Measurements from ENCODE around the gene CCNB3.
"Not testable (repeated sequence)": the region's sequence is repeated elsewhere in the genome, so short reads cannot be mapped to it uniquely, and the experiment has no call there.

CCNB3 gene

GRCh38 chrX:50188859-50189600 lies 15.5 kb upstream of the CCNB3 start:
- 73% methylated on average over 9 of the region's 9 CpGs for WGBS
- no peak overlapping the region for H3K27ac ChIP-seq (ENCODE audit: low read depth, low read length)
- no peak overlapping the region for H3K4me3 ChIP-seq (ENCODE audit: low read length)
- no peaks in the 10 kb centered on the region for H3K36me3 ChIP-seq (ENCODE audit: insufficient read depth, low read length)
- no peak overlapping the region for H3K9ac ChIP-seq (ENCODE audit: low read depth, low read length)
- H3K9me3 ChIP-seq (ENCODE audit: insufficient read depth, low read depth, low read length), result no peaks in the 10 kb centered on the region
- H3K4me1 ChIP-seq (ENCODE audit: insufficient read depth, low read length), result peaks cover 19% of the 10 kb centered on the region
- H3K27me3 ChIP-seq (ENCODE audit: insufficient read depth, low read length), result no peaks in the 10 kb centered on the region

GRCh38 chrX:50198348-50198747 lies 6.2 kb upstream of the CCNB3 start:
- no peaks in the 10 kb centered on the region for H3K9me3 ChIP-seq (ENCODE audit: insufficient read depth, low read depth, low read length)
- H3K36me3 ChIP-seq (ENCODE audit: insufficient read depth, low read length), result no peaks in the 10 kb centered on the region
- H3K4me3 ChIP-seq (ENCODE audit: low read length), result no peak overlapping the region
- H3K4me1 ChIP-seq (ENCODE audit: insufficient read depth, low read length), result no peaks in the 10 kb centered on the region
- no peak overlapping the region for H3K27ac ChIP-seq (ENCODE audit: low read depth, low read length)
- 95% methylated on average over 4 of the region's 4 CpGs for WGBS
- no peaks in the 10 kb centered on the region for H3K27me3 ChIP-seq (ENCODE audit: insufficient read depth, low read length)
- H3K9ac ChIP-seq (ENCODE audit: low read depth, low read length), result no peak overlapping the region

GRCh38 chrX:50200907-50201306 lies 3.7 kb upstream of the CCNB3 start, which contains the start of gene AKAP4:
AKAP4 (minus strand) TSS chrX:50201007; CDS start chrX:50200889, 118 bp downstream.
- Histone ChIP-seq H3K9ac (ENCODE audit: low read depth, low read length) (no peak within 1 kb of the TSS), H3K27me3 (ENCODE audit: insufficient read depth, low read length) (no peaks in the 10 kb centered on the region), H3K4me3 (ENCODE audit: low read length) (no peak within 1 kb of the TSS), H3K36me3 (ENCODE audit: insufficient read depth, low read length) (no peaks in the 10 kb centered on the region), H3K9me3 (ENCODE audit: insufficient read depth, low read depth, low read length) (no peaks in the 10 kb centered on the region), H3K27ac (ENCODE audit: low read depth, low read length) (no peak within 1 kb of the TSS), H3K4me1 (ENCODE audit: insufficient read depth, low read length) (no peaks in the 10 kb centered on the region; the same call in 1 of the 2 replicates)
- 100% methylated on average over 1 of the region's 1 CpG for WGBS

- H3K4me3 ChIP-seq (ENCODE audit: low read length), result no peak overlapping the region
- no peaks in the 10 kb centered on the region for H3K9me3 ChIP-seq (ENCODE audit: insufficient read depth, low read depth, low read length)
- no peak overlapping the region for H3K27ac ChIP-seq (ENCODE audit: low read depth, low read length)
- no peaks in the 10 kb centered on the region; the same call in 1 of the 2 replicates for H3K4me1 ChIP-seq (ENCODE audit: insufficient read depth, low read length)
- H3K27me3 ChIP-seq (ENCODE audit: insufficient read depth, low read length), result no peaks in the 10 kb centered on the region
- WGBS, result 83% methylated on average over 3 of the region's 3 CpGs
- no peaks in the 10 kb centered on the region for H3K36me3 ChIP-seq (ENCODE audit: insufficient read depth, low read length)
- H3K9ac ChIP-seq (ENCODE audit: low read depth, low read length), result no peak overlapping the region
These were observed 2.0 kb upstream of the CCNB3 start for GRCh38 chrX:50202539-50202938.

- Histone ChIP-seq H3K27ac (ENCODE audit: low read depth, low read length) (no peak overlapping the region), H3K4me1 (ENCODE audit: insufficient read depth, low read length) (no peaks in the 10 kb centered on the region; the same call in 1 of the 2 replicates), H3K9ac (ENCODE audit: low read depth, low read length) (no peak overlapping the region), H3K27me3 (ENCODE audit: insufficient read depth, low read length) (no peaks in the 10 kb centered on the region), H3K36me3 (ENCODE audit: insufficient read depth, low read length) (no peaks in the 10 kb centered on the region), H3K4me3 (ENCODE audit: low read length) (no peak overlapping the region), H3K9me3 (ENCODE audit: insufficient read depth, low read depth, low read length) (no peaks in the 10 kb centered on the region)
- WGBS, result 94% methylated on average over 10 of the region's 11 CpGs
These were observed 2.2 kb downstream of the CCNB3 start for GRCh38 chrX:50206753-50207152.

- H3K27ac ChIP-seq (ENCODE audit: low read depth, low read length), result no peak overlapping the region
- no peaks in the 10 kb centered on the region for H3K27me3 ChIP-seq (ENCODE audit: insufficient read depth, low read length)
- H3K9ac ChIP-seq (ENCODE audit: low read depth, low read length), result no peak overlapping the region
- H3K9me3 ChIP-seq (ENCODE audit: insufficient read depth, low read depth, low read length), result no peaks in the 10 kb centered on the region
- WGBS, result 58% methylated on average over 4 of the region's 8 CpGs
- H3K4me1 ChIP-seq (ENCODE audit: insufficient read depth, low read length), result no peaks in the 10 kb centered on the region
- no peak overlapping the region for H3K4me3 ChIP-seq (ENCODE audit: low read length)
- H3K36me3 ChIP-seq (ENCODE audit: insufficient read depth, low read length), result no peaks in the 10 kb centered on the region
These were observed 6.9 kb downstream of the CCNB3 start for GRCh38 chrX:50211510-50211909.

- H3K27me3 ChIP-seq (ENCODE audit: insufficient read depth, low read length), result no peaks in the 10 kb centered on the region
These were observed 76.7 kb downstream of the CCNB3 start for GRCh38 chrX:50281253-50281652.

GRCh38 chrX:50327235-50327634 lies 122.7 kb downstream of the CCNB3 start:
- H3K27ac ChIP-seq (ENCODE audit: low read depth, low read length), result no peak overlapping the region
- no peaks in the 10 kb centered on the region for H3K36me3 ChIP-seq (ENCODE audit: insufficient read depth, low read length)
- H3K9me3 ChIP-seq (ENCODE audit: insufficient read depth, low read depth, low read length), result no peaks in the 10 kb centered on the region
- 80% methylated on average over 1 of the region's 2 CpGs for WGBS
- H3K4me3 ChIP-seq (ENCODE audit: low read length), result no peak overlapping the region
- no peak overlapping the region for H3K9ac ChIP-seq (ENCODE audit: low read depth, low read length)
- no peaks in the 10 kb centered on the region for H3K27me3 ChIP-seq (ENCODE audit: insufficient read depth, low read length)
- H3K4me1 ChIP-seq (ENCODE audit: insufficient read depth, low read length), result no peaks in the 10 kb centered on the region

More at GRCh38 chrX:50281253-50281652, 76.7 kb downstream of the CCNB3 start:
- Histone ChIP-seq H3K27ac (ENCODE audit: low read depth, low read length) (no peak overlapping the region), H3K9ac (ENCODE audit: low read depth, low read length) (no peak overlapping the region), H3K4me3 (ENCODE audit: low read length) (no peak overlapping the region), H3K9me3 (ENCODE audit: insufficient read depth, low read depth, low read length) (no peaks in the 10 kb centered on the region), H3K36me3 (ENCODE audit: insufficient read depth, low read length) (no peaks in the 10 kb centered on the region), H3K4me1 (ENCODE audit: insufficient read depth, low read length) (no peaks in the 10 kb centered on the region)
- 95% methylated on average over 19 of the region's 19 CpGs for WGBS

- H3K36me3 ChIP-seq (ENCODE audit: insufficient read depth, low read length); H3K4me1 ChIP-seq (ENCODE audit: insufficient read depth, low read length); H3K27me3 ChIP-seq (ENCODE audit: insufficient read depth, low read length); H3K9ac ChIP-seq (ENCODE audit: low read depth, low read length); H3K9me3 ChIP-seq (ENCODE audit: insufficient read depth, low read depth, low read length); H3K27ac ChIP-seq (ENCODE audit: low read depth, low read length); H3K4me3 ChIP-seq (ENCODE audit: low read length): not testable (repeated sequence)
- 60% methylated on average over 1 of the region's 5 CpGs for WGBS
These were observed 128.1 kb downstream of the CCNB3 start for GRCh38 chrX:50332668-50333067.

- Histone ChIP-seq H3K27ac (ENCODE audit: low read depth, low read length) (no peak overlapping the region), H3K27me3 (ENCODE audit: insufficient read depth, low read length) (no peaks in the 10 kb centered on the region), H3K9me3 (ENCODE audit: insufficient read depth, low read depth, low read length) (no peaks in the 10 kb centered on the region), H3K9ac (ENCODE audit: low read depth, low read length) (no peak overlapping the region), H3K4me3 (ENCODE audit: low read length) (no peak overlapping the region), H3K36me3 (ENCODE audit: insufficient read depth, low read length) (no peaks in the 10 kb centered on the region), H3K4me1 (ENCODE audit: insufficient read depth, low read length) (no peaks in the 10 kb centered on the region)
- WGBS, result 95% methylated on average over 6 of the region's 6 CpGs
These were observed 128.7 kb downstream of the CCNB3 start for GRCh38 chrX:50333308-50333707.

GRCh38 chrX:50343917-50344316 lies 139.4 kb downstream of the CCNB3 start:
- no peak overlapping the region for H3K27ac ChIP-seq (ENCODE audit: low read depth, low read length)
- no peak overlapping the region for H3K9ac ChIP-seq (ENCODE audit: low read depth, low read length)
- H3K4me1 ChIP-seq (ENCODE audit: insufficient read depth, low read length), result no peaks in the 10 kb centered on the region; the same call in 1 of the 2 replicates
- H3K36me3 ChIP-seq (ENCODE audit: insufficient read depth, low read length), result no peaks in the 10 kb centered on the region
- no peaks in the 10 kb centered on the region for H3K9me3 ChIP-seq (ENCODE audit: insufficient read depth, low read depth, low read length)
- no peak overlapping the region for H3K4me3 ChIP-seq (ENCODE audit: low read length)
- no peaks in the 10 kb centered on the region for H3K27me3 ChIP-seq (ENCODE audit: insufficient read depth, low read length)

- H3K4me1 ChIP-seq (ENCODE audit: insufficient read depth, low read length), result no peaks in the 10 kb centered on the region
- WGBS, result 90% methylated on average over 2 of the region's 4 CpGs
- no peak overlapping the region for H3K4me3 ChIP-seq (ENCODE audit: low read length)
- H3K36me3 ChIP-seq (ENCODE audit: insufficient read depth, low read length), result no peaks in the 10 kb centered on the region
- H3K9ac ChIP-seq (ENCODE audit: low read depth, low read length), result no peak overlapping the region
- no peaks in the 10 kb centered on the region for H3K9me3 ChIP-seq (ENCODE audit: insufficient read depth, low read depth, low read length)
- no peak overlapping the region for H3K27ac ChIP-seq (ENCODE audit: low read depth, low read length)
- no peaks in the 10 kb centered on the region for H3K27me3 ChIP-seq (ENCODE audit: insufficient read depth, low read length)
These were observed 168.4 kb downstream of the CCNB3 start for GRCh38 chrX:50372966-50373365.

All from HUES64 (cell line).